MM.1S (cell line): Measurements from ENCODE around the gene TMEM258.

Experiments
- DNase-seq: peaks from one replicate; pipeline ENCODE4 v3.0.0-alpha.2; 2015
- H2AFZ ChIP-seq: fragments of 300-600 bp; sonication (generic); 2 replicates; pipeline ENCODE4 v1.6.0; 2016; ENCODE audit warnings: antibody characterized with exemption, low read length
- H3F3A ChIP-seq: fragments of 300-600 bp; sonication (generic); 2 replicates; pipeline ENCODE4 v1.6.1; 2016; ENCODE audit warnings: mild to moderate bottlenecking, antibody characterized with exemption, low read length, moderate library complexity, mixed read lengths; ENCODE audit not compliant: insufficient read depth
- H3K27ac ChIP-seq: fragments of 300-600 bp; sonication (generic); 2 replicates; pipeline ENCODE4 v1.5.1; 2016; ENCODE audit warnings: mild to moderate bottlenecking, low read length
- H3K27me3 ChIP-seq: fragments of 300-600 bp; sonication (generic); replicated peaks from 2 replicates; pipeline ENCODE4 v1.6.0; 2016; ENCODE audit warnings: low read length; ENCODE audit not compliant: insufficient read depth
- H3K36me3 ChIP-seq: fragments of 300-600 bp; sonication (generic); replicated peaks from 2 replicates; pipeline ENCODE4 v1.6.1; 2016; ENCODE audit warnings: mild to moderate bottlenecking, low read length, mixed read lengths; ENCODE audit not compliant: insufficient read depth
- H3K4me1 ChIP-seq: fragments of 300-600 bp; sonication (generic); 2 replicates; pipeline ENCODE4 v1.6.1; 2016; ENCODE audit warnings: low read length, mixed read lengths
- H3K4me2 ChIP-seq: fragments of 300-600 bp; sonication (generic); 2 replicates; pipeline ENCODE4 v1.6.0; 2016; ENCODE audit warnings: low read depth, low read length
- H3K4me3 ChIP-seq: fragments of 300-600 bp; sonication (generic); 2 replicates; pipeline ENCODE4 v1.5.1; 2016; ENCODE audit warnings: low read length, mixed read lengths
- H3K79me2 ChIP-seq: fragments of 300-600 bp; sonication (generic); 2 replicates; pipeline ENCODE4 v1.6.1; 2016; ENCODE audit warnings: mixed run types, low read length, mixed read lengths
- H3K9ac ChIP-seq: fragments of 300-600 bp; sonication (generic); 2 replicates; pipeline ENCODE4 v1.6.1; 2016; ENCODE audit warnings: low read length, mixed read lengths
- H3K9me2 ChIP-seq: fragments of 300-600 bp; sonication (generic); replicated peaks from 2 replicates; pipeline ENCODE4 v1.6.1; 2016; ENCODE audit warnings: mild to moderate bottlenecking, low read length, mixed read lengths; ENCODE audit not compliant: insufficient read depth
- H3K9me3 ChIP-seq: fragments of 300-600 bp; sonication (generic); replicated peaks from 2 replicates; pipeline ENCODE4 v1.6.1; 2016; ENCODE audit warnings: mild to moderate bottlenecking, low read length, mixed read lengths; ENCODE audit not compliant: insufficient read depth
- H4K20me1 ChIP-seq: fragments of 300-600 bp; sonication (generic); 2 replicates; pipeline ENCODE4 v1.6.1; 2016; ENCODE audit warnings: mild to moderate bottlenecking, low read length, moderate library complexity, mixed read lengths; ENCODE audit not compliant: insufficient read depth
- EZH2 ChIP-seq: fragments of 300-600 bp; sonication (generic); optimal IDR thresholded peaks from 2 replicates; pipeline ENCODE3; 2017; ENCODE audit warnings: low read depth, mild to moderate bottlenecking, antibody characterized with exemption, low read length, mixed read lengths
- EZH2phosphoT487 ChIP-seq: fragments of 300-600 bp; sonication (generic); IDR thresholded peaks from 2 replicates; pipeline ENCODE4 v1.6.1; 2018; ENCODE audit warnings: antibody characterized with exemption, low read length
- TF ChIP-seq, protein P1 (sequence below): fragments of 300-600 bp; sonication (generic); IDR thresholded peaks from 2 replicates; pipeline ENCODE4 v1.5.1; 2016; ENCODE audit warnings: antibody characterized with exemption, low read length, mixed read lengths

The TMEM258 gene

DNA sequence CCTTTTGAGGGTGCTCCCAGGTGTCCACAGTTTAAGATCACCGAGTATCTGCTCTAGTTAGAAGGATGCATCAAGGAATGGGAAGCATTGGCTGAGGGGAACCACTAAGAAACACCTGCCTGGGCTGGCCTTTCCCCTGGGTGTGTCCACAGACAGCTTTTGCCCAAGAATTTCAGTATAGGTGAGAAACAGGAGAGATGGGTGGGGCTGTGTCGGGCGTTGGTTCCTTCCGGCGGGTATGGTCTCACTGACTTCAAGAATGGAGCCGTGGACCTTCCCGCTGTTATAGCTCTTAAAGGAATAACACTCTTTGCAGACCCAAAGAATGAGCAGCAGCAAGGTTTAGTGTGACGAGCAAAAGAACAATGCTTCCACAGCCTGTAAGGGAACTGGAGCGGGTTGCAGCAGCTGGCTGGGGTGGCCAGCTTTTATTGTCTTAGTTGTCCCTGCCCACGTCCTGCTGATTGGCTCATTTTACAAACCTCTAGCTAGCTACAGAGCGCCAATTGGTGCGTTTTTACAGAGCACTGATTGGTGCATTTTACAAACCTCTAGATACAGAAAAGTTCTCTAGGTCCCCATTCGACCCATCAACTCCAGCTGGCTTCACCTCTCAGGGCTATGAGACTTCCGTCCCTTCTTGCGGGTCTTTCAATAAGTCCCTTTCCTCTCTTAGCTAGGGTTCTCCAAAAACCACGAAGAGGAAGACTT is 22.0 kb upstream of the TMEM258 start:
- H3K4me3 ChIP-seq: peak overlapping the region; percentile 78
- peak overlapping the region; percentile 86; the same call in 1 of the 2 replicates for H3K9ac ChIP-seq
- peaks cover 18% of the 10 kb centered on the region for H3F3A ChIP-seq
- 0 out of 2 replicates have a peak, but pooled peaks cover 4% of the 10 kb centered on the region for H3K27me3 ChIP-seq
- H2AFZ ChIP-seq: peak overlapping the region; percentile 74
- DNase-seq: no peak
- H3K36me3 ChIP-seq: no peaks in the 10 kb centered on the region
- no peaks in the 10 kb centered on the region for H3K79me2 ChIP-seq
- no peaks in the 10 kb centered on the region for H3K9me2 ChIP-seq
- no peaks in the 10 kb centered on the region for H3K4me1 ChIP-seq
- no peaks in the 10 kb centered on the region for H3K9me3 ChIP-seq
- no peaks in the 10 kb centered on the region for H4K20me1 ChIP-seq
- peak overlapping the region; percentile 99 for H3K4me2 ChIP-seq
- TF ChIP-seq EZH2phosphoT487: no peak
- TF ChIP-seq, protein P1, sequence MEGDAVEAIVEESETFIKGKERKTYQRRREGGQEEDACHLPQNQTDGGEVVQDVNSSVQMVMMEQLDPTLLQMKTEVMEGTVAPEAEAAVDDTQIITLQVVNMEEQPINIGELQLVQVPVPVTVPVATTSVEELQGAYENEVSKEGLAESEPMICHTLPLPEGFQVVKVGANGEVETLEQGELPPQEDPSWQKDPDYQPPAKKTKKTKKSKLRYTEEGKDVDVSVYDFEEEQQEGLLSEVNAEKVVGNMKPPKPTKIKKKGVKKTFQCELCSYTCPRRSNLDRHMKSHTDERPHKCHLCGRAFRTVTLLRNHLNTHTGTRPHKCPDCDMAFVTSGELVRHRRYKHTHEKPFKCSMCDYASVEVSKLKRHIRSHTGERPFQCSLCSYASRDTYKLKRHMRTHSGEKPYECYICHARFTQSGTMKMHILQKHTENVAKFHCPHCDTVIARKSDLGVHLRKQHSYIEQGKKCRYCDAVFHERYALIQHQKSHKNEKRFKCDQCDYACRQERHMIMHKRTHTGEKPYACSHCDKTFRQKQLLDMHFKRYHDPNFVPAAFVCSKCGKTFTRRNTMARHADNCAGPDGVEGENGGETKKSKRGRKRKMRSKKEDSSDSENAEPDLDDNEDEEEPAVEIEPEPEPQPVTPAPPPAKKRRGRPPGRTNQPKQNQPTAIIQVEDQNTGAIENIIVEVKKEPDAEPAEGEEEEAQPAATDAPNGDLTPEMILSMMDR: no peak
- no peak for TF ChIP-seq EZH2
- peak overlapping the region; percentile 30; the same call in 1 of the 2 replicates for H3K27ac ChIP-seq

DNA sequence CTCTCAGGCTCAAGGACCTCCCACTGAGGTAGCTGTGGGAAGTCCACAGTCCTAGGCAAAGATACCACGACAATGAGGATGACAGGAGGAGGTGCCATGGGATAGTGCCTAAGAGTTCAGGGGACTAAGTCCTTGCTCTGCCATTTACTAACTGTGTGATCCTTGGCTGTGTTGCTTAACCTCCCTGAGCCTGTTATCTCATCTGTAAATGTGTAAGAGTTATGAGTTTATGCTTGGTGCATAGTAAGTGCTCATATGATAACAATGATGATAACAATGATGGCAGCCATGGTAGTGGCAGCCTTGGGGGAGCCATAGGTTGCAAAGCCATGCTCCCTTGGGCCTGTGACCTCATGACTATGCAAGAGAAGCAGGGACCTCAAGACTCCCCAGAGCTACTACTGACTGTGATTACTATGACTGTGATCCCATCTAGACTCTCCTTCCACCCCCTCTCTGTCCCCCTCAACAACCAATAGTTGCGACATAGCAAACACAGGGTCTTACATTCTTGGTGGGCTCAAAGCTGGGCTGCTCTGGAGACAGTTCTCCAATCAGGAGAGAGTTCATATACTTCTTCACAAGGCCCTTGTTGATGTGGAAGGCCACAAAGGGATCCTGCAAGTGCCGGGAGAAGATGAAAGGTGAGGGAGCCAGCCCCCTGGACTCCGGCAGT is 20.5 kb upstream of the TMEM258 start:
- Histone ChIP-seq H3K9me2 (no peaks in the 10 kb centered on the region), H3K4me3 (no peak overlapping the region), H3K27ac (no peak overlapping the region), H3F3A (peaks cover 17% of the 10 kb centered on the region), H4K20me1 (no peaks in the 10 kb centered on the region), H3K4me2 (no peak overlapping the region), H3K9ac (no peak overlapping the region), H3K79me2 (no peaks in the 10 kb centered on the region), H3K36me3 (no peaks in the 10 kb centered on the region), H3K27me3 (0 out of 2 replicates have a peak, but pooled peaks cover 4% of the 10 kb centered on the region), H2AFZ (no peak overlapping the region), H3K9me3 (no peaks in the 10 kb centered on the region), H3K4me1 (no peaks in the 10 kb centered on the region)
- no peak for DNase-seq
- TF ChIP-seq, protein P1: no peak
- TF ChIP-seq EZH2 (no peak), EZH2phosphoT487 (no peak)

DNA sequence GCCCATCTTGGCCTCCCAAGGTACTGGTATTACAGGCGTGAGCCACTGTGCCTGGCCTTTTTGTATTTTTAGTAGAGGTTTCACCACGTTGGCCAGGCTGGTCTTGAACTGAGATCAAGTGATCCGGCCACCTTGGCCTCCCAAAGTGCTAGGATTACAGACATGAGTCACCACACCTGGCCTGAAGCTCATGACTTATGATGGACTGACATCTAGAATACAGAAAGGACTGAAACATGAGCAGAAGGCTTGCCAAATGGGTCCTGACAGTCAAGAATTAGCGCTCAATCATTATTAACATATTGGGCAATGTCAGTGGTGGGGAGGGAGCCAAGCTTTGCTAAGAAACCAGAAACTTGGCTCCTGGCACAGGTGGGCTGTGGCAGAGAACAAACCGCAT is 19.4 kb upstream of the TMEM258 start:
- H3K36me3 ChIP-seq: no peaks in the 10 kb centered on the region
- peaks cover 9% of the 10 kb centered on the region; the same call in 1 of the 2 replicates for H3F3A ChIP-seq
- H3K9me2 ChIP-seq: no peaks in the 10 kb centered on the region
- no peaks in the 10 kb centered on the region for H3K9me3 ChIP-seq
- no peak overlapping the region for H3K4me2 ChIP-seq
- no peak for DNase-seq
- no peak overlapping the region for H2AFZ ChIP-seq
- H3K27ac ChIP-seq: no peak overlapping the region
- no peaks in the 10 kb centered on the region for H3K79me2 ChIP-seq
- H3K9ac ChIP-seq: no peak overlapping the region
- no peak for TF ChIP-seq EZH2phosphoT487
- no peak for TF ChIP-seq EZH2
- TF ChIP-seq, protein P1: no peak
- no peaks in the 10 kb centered on the region for H3K27me3 ChIP-seq
- H3K4me3 ChIP-seq: no peak overlapping the region
- H4K20me1 ChIP-seq: no peaks in the 10 kb centered on the region
- no peaks in the 10 kb centered on the region for H3K4me1 ChIP-seq
